HepG2 (cell line): ENCODE results near the gene NOL4L. TPM values are rescaled to one million over a fixed set of nuclear protein-coding genes. Genes with fewer than 3 reads are reported as not detected.

Source experiments
- E2F5 ChIP-seq: sonication (generic); formaldehyde crosslinking; conservative IDR thresholded peaks from 2 replicates; pipeline ENCODE4 v1.4.0; 2020; ENCODE audit warnings: missing genetic modification reagents
- HDAC6 ChIP-seq: fragments of 200-600 bp; sonication (generic); IDR thresholded peaks from 2 replicates; pipeline ENCODE4 v1.7.0; 2017; ENCODE audit warnings: mild to moderate bottlenecking, antibody characterized with exemption, low read length, low read depth
- MEIS1 ChIP-seq: sonication (generic); formaldehyde crosslinking; IDR thresholded peaks from 2 replicates; pipeline ENCODE4 v1.9.0; 2021; ENCODE audit warnings: mild to moderate bottlenecking, missing genetic modification reagents, moderate library complexity, borderline replicate concordance
- NAIF1 ChIP-seq: sonication (generic); formaldehyde crosslinking; IDR thresholded peaks from 2 replicates; pipeline ENCODE4 v1.5.0; 2020; ENCODE audit warnings: mild to moderate bottlenecking, missing genetic modification reagents, borderline replicate concordance
- NFRKB ChIP-seq: fragments of 450-650 bp; IDR thresholded peaks from 2 replicates; pipeline ENCODE4 v1.6.1; 2017
- PLSCR1 ChIP-seq: sonication (generic); formaldehyde crosslinking; IDR thresholded peaks from 2 replicates; pipeline ENCODE4 v1.5.0; 2020; ENCODE audit warnings: missing genetic modification reagents, mild to moderate bottlenecking, borderline replicate concordance
- PPARG ChIP-seq: conservative IDR thresholded peaks from 2 replicates; pipeline ENCODE4 v1.6.1; 2016; ENCODE audit warnings: missing biosample characterization, missing genetic modification reagents
- RBM39 ChIP-seq: fragments of 200-400 bp; formaldehyde crosslinking; IDR thresholded peaks from one replicate; pipeline ENCODE4 v1.6.1; 2018; ENCODE audit warnings: antibody characterized with exemption, mild to moderate bottlenecking, low read depth, low read length; ENCODE audit not compliant: poor library complexity, severe bottlenecking
- REXO4 ChIP-seq: sonication (generic); formaldehyde crosslinking; IDR thresholded peaks from 2 replicates; pipeline ENCODE4 v1.8.0; 2022; ENCODE audit warnings: missing genetic modification reagents, mild to moderate bottlenecking, borderline replicate concordance
- SAP130 ChIP-seq: IDR thresholded peaks from 2 replicates; pipeline ENCODE4 v1.6.1; 2016; ENCODE audit warnings: low read depth
- SNAPC2 ChIP-seq: sonication (generic); formaldehyde crosslinking; IDR thresholded peaks from 2 replicates; pipeline ENCODE4 v1.8.1; 2022; ENCODE audit warnings: mild to moderate bottlenecking, missing genetic modification reagents
- SNAPC5 ChIP-seq: sonication (generic); formaldehyde crosslinking; IDR thresholded peaks from 2 replicates; pipeline ENCODE4 v1.8.1; 2023; ENCODE audit warnings: mild to moderate bottlenecking, missing genetic modification reagents, borderline replicate concordance
- U2AF2 ChIP-seq: fragments of 200-400 bp; formaldehyde crosslinking; IDR thresholded peaks from 2 replicates; pipeline ENCODE4 v1.6.1; 2017; ENCODE audit warnings: low read depth, mild to moderate bottlenecking, low read length
- ZBTB40 ChIP-seq, 2 experiments: fragments of 450-650 bp in 1 of 2; sonication (generic) in 1 of 2; formaldehyde crosslinking in 1 of 2; IDR thresholded peaks; 2 replicates each; pipeline versions ENCODE4 v1.6.1 to v1.8.0; 2016 to 2022; ENCODE audit warnings: antibody characterized with exemption in 1 of 2, mild to moderate bottlenecking in 1 of 2, missing genetic modification reagents in 1 of 2
- ZNF350 ChIP-seq: sonication (generic); formaldehyde crosslinking; IDR thresholded peaks from 2 replicates; pipeline ENCODE4 v1.4.0; 2020; ENCODE audit warnings: mild to moderate bottlenecking, low read depth, missing genetic modification reagents, borderline replicate concordance
- ZNF430 ChIP-seq: sonication (generic); formaldehyde crosslinking; IDR thresholded peaks from 2 replicates; pipeline ENCODE4 v1.9.0; 2021; ENCODE audit warnings: mild to moderate bottlenecking, missing genetic modification reagents
- ZNF788 ChIP-seq: sonication (generic); formaldehyde crosslinking; IDR thresholded peaks from 2 replicates; pipeline ENCODE4 v1.5.0; 2020; ENCODE audit warnings: mild to moderate bottlenecking, missing genetic modification reagents, borderline replicate concordance
- ZNF839 ChIP-seq: sonication (generic); formaldehyde crosslinking; IDR thresholded peaks from 2 replicates; pipeline ENCODE4 v1.4.0; 2020; ENCODE audit warnings: missing genetic modification reagents, mild to moderate bottlenecking, borderline replicate concordance
- polyA plus RNA-seq, 8 experiments: library from polyadenylated mRNA; depleted of rRNA in 3 of 8; stranded (reverse) in 7 of 8; unstranded in 1 of 8; fragments of >200 nt; fragmentation: Illumina TruSeq in 4 of 8; extraction: Trizol in 4 of 8; gene quantifications; 2 replicates each; pipeline versions ENCODE4 v1.2.1 to v1.2.3, GENCODE V29; 2011 to 2016; ENCODE audit warnings: low read depth in 4 of 8, missing spikeins in 1 of 8, mixed read lengths in 1 of 8; ENCODE audit not compliant: insufficient read depth in 1 of 8
- total RNA-seq, 5 experiments: library from RNA; depleted of rRNA; stranded (reverse); fragments of >200 nt; fragmentation: Illumina TruSeq; extraction: Trizol; gene quantifications; 2 replicates each; pipeline ENCODE4 v1.2.3, GENCODE V29; 2016; ENCODE audit warnings: low read depth in 1 of 5

NOL4L gene
- total and polyA plus RNA-seq, 2 of the 13 experiments (the other 11 are each of a cell fraction or from before 2014, with no cell fraction given) = 16.6 to 35.4 TPM

- TF ChIP-seq HDAC6 (no peak), MEIS1 (no peak), E2F5 (no peak), PLSCR1 (no peak), RBM39 (no peak), ZNF788 (CRISPR knock-in tag) (no peak), NAIF1 (CRISPR knock-in tag) (no peak), PPARG (peak; percentile 86), ZBTB40 (IDR thresholded peaks at IDR 0.05) (no peak), ZBTB40 (CRISPR knock-in tag; IDR thresholded peaks at IDR 0.05) (0 out of 2 replicates have a peak, but pooled peaks have one; percentile 78), U2AF2 (no peak), SAP130 (peak; percentile 42; the same call in 1 of the 2 replicates), ZNF350 (no peak; the same call in 1 of the 2 replicates), NFRKB (no peak), ZNF430 (CRISPR knock-in tag) (no peak), SNAPC2 (CRISPR knock-in tag) (no peak), REXO4 (CRISPR knock-in tag) (no peak), SNAPC5 (CRISPR knock-in tag) (no peak), ZNF839 (CRISPR knock-in tag) (no peak)
These were observed 14.5 kb downstream of the NOL4L start (continued) for GRCh38 chr20:32570401-32571190.
